ENCODE data around the gene SNED1.

Gene SNED1

DNA sequence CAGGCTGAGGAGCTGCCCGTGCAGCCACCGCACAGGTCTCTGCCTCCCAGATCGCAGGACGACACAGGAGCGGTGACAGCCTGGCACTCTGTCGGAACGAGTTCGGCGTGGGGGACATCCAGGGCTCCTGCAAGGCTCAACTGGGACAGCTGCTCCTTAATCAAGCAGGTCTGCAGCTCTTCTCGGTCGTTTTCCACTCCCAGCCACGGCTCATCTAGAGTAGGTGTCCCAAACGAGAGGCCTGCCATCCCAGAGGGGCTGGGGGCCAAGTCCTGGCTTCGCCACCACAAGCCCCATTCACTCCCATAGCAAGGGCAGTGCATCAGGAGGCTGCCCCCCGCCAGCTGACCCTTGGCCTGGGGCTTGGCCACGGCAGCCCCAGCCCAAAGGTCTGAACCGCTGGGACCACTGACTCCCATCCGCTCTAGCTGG, 128.4 kb downstream of the SNED1 start:
- TF ChIP-seq FOXP2 (optimal IDR thresholded peaks at IDR 0.05; ENCODE audit: borderline replicate concordance, extremely low read depth, extremely low read length, insufficient read depth) (no peak), REST (IDR thresholded peaks at IDR 0.05; ENCODE audit: insufficient read depth in 1 of 2, low read depth in 2 of 2, low read length in 2 of 2) (no peak), TAF1 (IDR thresholded peaks at IDR 0.05; ENCODE audit: borderline replicate concordance, insufficient read depth, low read length) (no peak), POLR2AphosphoS5 (IDR thresholded peaks at IDR 0.05; ENCODE audit: low read depth, low read length) (no peak), SIN3A (IDR thresholded peaks at IDR 0.05; ENCODE audit: borderline replicate concordance, insufficient read depth, low read length) (no peak)

DNA sequence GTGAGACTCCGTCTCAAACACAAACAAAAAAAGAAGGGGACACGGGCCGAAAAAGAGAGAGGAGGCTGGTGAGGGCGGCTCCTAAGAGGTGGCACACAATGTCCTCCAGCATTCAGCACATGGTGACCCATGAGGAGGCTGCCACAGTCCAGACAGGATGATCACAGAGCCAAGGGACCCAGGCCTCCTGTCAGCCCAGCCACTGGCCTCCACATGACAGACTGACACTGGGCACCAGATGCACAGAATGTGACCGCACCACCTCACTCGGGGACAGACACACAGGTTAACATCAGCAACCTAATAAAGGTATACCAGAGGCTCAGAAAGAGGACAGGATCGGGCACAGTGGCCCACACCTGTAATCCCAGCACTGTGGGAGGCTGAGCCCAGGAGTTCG, 129.8 kb downstream of the SNED1 start:
- TF ChIP-seq FOXP2 (optimal IDR thresholded peaks at IDR 0.05; ENCODE audit: borderline replicate concordance, extremely low read depth, extremely low read length, insufficient read depth) (no peak), REST (IDR thresholded peaks at IDR 0.05; ENCODE audit: insufficient read depth in 1 of 2, low read depth in 2 of 2, low read length in 2 of 2) (no peak), TAF1 (IDR thresholded peaks at IDR 0.05; ENCODE audit: borderline replicate concordance, insufficient read depth, low read length) (no peak), POLR2AphosphoS5 (IDR thresholded peaks at IDR 0.05; ENCODE audit: low read depth, low read length) (no peak), SIN3A (IDR thresholded peaks at IDR 0.05; ENCODE audit: borderline replicate concordance, insufficient read depth, low read length) (no peak)

- TF ChIP-seq POLR2AphosphoS5 (IDR thresholded peaks at IDR 0.05; ENCODE audit: low read depth, low read length) = no peak
- no peak for TF ChIP-seq FOXP2 (optimal IDR thresholded peaks at IDR 0.05; ENCODE audit: borderline replicate concordance, extremely low read depth, extremely low read length, insufficient read depth)
- TF ChIP-seq TAF1 (IDR thresholded peaks at IDR 0.05; ENCODE audit: borderline replicate concordance, insufficient read depth, low read length) = no peak
- TF ChIP-seq SIN3A (IDR thresholded peaks at IDR 0.05; ENCODE audit: borderline replicate concordance, insufficient read depth, low read length) = no peak
- no peak for TF ChIP-seq REST (IDR thresholded peaks at IDR 0.05; ENCODE audit: insufficient read depth in 1 of 2, low read depth in 2 of 2, low read length in 2 of 2)
These were observed 130.9 kb downstream of the SNED1 start for GRCh38 chr2:241129086-241129871.

GRCh38 chr2:241130316-241130715, 131.9 kb downstream of the SNED1 start:
- TF ChIP-seq SIN3A (IDR thresholded peaks at IDR 0.05; ENCODE audit: borderline replicate concordance, insufficient read depth, low read length) (no peak), POLR2AphosphoS5 (IDR thresholded peaks at IDR 0.05; ENCODE audit: low read depth, low read length) (no peak), REST (IDR thresholded peaks at IDR 0.05; ENCODE audit: insufficient read depth in 1 of 2, low read depth in 2 of 2, low read length in 2 of 2) (no peak), FOXP2 (optimal IDR thresholded peaks at IDR 0.05; ENCODE audit: borderline replicate concordance, extremely low read depth, extremely low read length, insufficient read depth) (no peak), TAF1 (IDR thresholded peaks at IDR 0.05; ENCODE audit: borderline replicate concordance, insufficient read depth, low read length) (no peak)
